Endothelial cell of umbilical vein (primary cell): ENCODE measurements around the gene PTPN3. TPM values are rescaled to one million over a fixed set of nuclear protein-coding genes. Genes with fewer than 3 reads are reported as not detected.

Source experiments
- BruUV-seq: library from RNA; stranded (reverse); fragments of 400-500 nt; replicated peaks from 2 replicates; lab custom pipeline; 2021; lab: Mats Ljungman, UMichigan
- CTCF ChIA-PET: fragments of 300-600, 350-600 bp; sonication (Branson Sonifier 250); formaldehyde crosslinking; loops from one replicate; lab custom pipeline; 2021; ENCODE audit warnings: antibody characterized with exemption, inconsistent platforms; lab: Charles Lee
- POLR2A ChIA-PET: fragments of 300-600, 350-600 bp; sonication (Branson Sonifier 250); formaldehyde crosslinking; loops from one replicate; lab custom pipeline; 2021; ENCODE audit warnings: antibody characterized with exemption, inconsistent platforms; lab: Charles Lee
- DNase-seq: peaks from one replicate; pipeline ENCODE4 v3.0.0-alpha.2; 2011; ENCODE audit warnings: low read depth, low spot score
- FAIRE-seq: peaks from 2 replicates; lab custom pipeline; 2011; peaks lifted over from hg19 to GRCh38; lab: Jason Lieb, UNC
- H2AFZ ChIP-seq: 2 replicates; pipeline ENCODE4 v1.6.0; 2012; ENCODE audit warnings: low read depth, low read length, control low read depth, inconsistent platforms
- H3K27ac ChIP-seq: 2 replicates; pipeline ENCODE4 v1.5.1; 2011; ENCODE audit warnings: low read depth, mild to moderate bottlenecking, control low read depth, low read length, moderate library complexity; ENCODE audit not compliant: insufficient read depth
- H3K27me3 ChIP-seq, 2 experiments: 2 replicates each; pipeline versions ENCODE4 v1.6.0 to v1.6.1; 2011; ENCODE audit warnings: low read length in 2 of 2, mixed read lengths in 1 of 2; ENCODE audit not compliant: control insufficient read depth in 2 of 2, insufficient read depth in 2 of 2
- H3K36me3 ChIP-seq, 2 experiments: 2 replicates in 1 of 2; 3 replicates in 1 of 2; pipeline ENCODE4 v1.5.1; 2011; ENCODE audit warnings: low read length in 2 of 2, mild to moderate bottlenecking in 1 of 2, moderate library complexity in 1 of 2; ENCODE audit not compliant: control insufficient read depth in 2 of 2, insufficient read depth in 2 of 2; ENCODE audit errors: extremely low read depth in 1 of 2
- H3K4me1 ChIP-seq: 3 replicates; pipeline ENCODE4 v1.5.1; 2011; ENCODE audit warnings: mild to moderate bottlenecking, low read length; ENCODE audit not compliant: control insufficient read depth, insufficient read depth; ENCODE audit errors: extremely low read depth
- H3K4me2 ChIP-seq: 2 replicates; pipeline ENCODE4 v1.6.1; 2011; ENCODE audit warnings: low read length, control low read depth, mixed read lengths; ENCODE audit not compliant: insufficient read depth
- H3K4me3 ChIP-seq, 3 experiments: fragments of 200-600 bp in 1 of 3; sonication (generic), shearing (Covaris generic) in 1 of 3; replicated peaks in 1 of 3; 2 replicates each; pipeline ENCODE4 v1.5.1; 2011 to 2016; ENCODE audit warnings: control low read depth in 3 of 3, low read length in 3 of 3, mild to moderate bottlenecking in 2 of 3, inconsistent platforms in 1 of 3, low read depth in 1 of 3, moderate library complexity in 1 of 3; ENCODE audit not compliant: insufficient read depth in 1 of 3
- H3K79me2 ChIP-seq: 2 replicates; pipeline ENCODE4 v1.6.0; 2012; ENCODE audit warnings: low read length, inconsistent platforms; ENCODE audit not compliant: control insufficient read depth, insufficient read depth
- H3K9ac ChIP-seq: replicated peaks from 2 replicates; pipeline ENCODE3; 2011; ENCODE audit warnings: low read length, control low read depth; ENCODE audit not compliant: insufficient read depth; ENCODE audit errors: extremely low read depth
- H3K9me1 ChIP-seq: replicated peaks from 3 replicates; pipeline ENCODE4 v1.6.0; 2011; ENCODE audit warnings: mild to moderate bottlenecking, low read length; ENCODE audit not compliant: control insufficient read depth, insufficient read depth; ENCODE audit errors: extremely low read depth
- H3K9me3 ChIP-seq: replicated peaks from 2 replicates; pipeline ENCODE4 v1.5.1; 2012; ENCODE audit warnings: low read length, inconsistent platforms; ENCODE audit not compliant: control insufficient read depth, insufficient read depth
- H4K20me1 ChIP-seq: replicated peaks from 2 replicates; pipeline ENCODE3; 2011; ENCODE audit warnings: mild to moderate bottlenecking, low read length; ENCODE audit not compliant: control insufficient read depth, insufficient read depth; ENCODE audit errors: extremely low read depth
- CTCF ChIP-seq, 2 donors: IDR thresholded peaks; 1 replicate in 1 of 2; 2 replicates in 1 of 2; pipeline ENCODE4 v1.5.1; 2011; ENCODE audit warnings: low read length in 2 of 2, mild to moderate bottlenecking in 2 of 2, moderate library complexity in 2 of 2, control low read depth in 1 of 2, inconsistent platforms in 1 of 2, low read depth in 1 of 2; ENCODE audit not compliant: insufficient read depth in 1 of 2; ENCODE audit errors: extremely low read depth in 1 of 2
- JUN ChIP-seq: IDR thresholded peaks from 2 replicates; pipeline ENCODE4 v1.6.1; 2011; ENCODE audit warnings: borderline replicate concordance, low read depth; ENCODE audit not compliant: insufficient read length, insufficient read depth
- POLR2AphosphoS5 ChIP-seq: IDR thresholded peaks from 2 replicates; pipeline ENCODE4 v1.6.1; 2012; ENCODE audit warnings: low read depth, mild to moderate bottlenecking, control low read depth, low read length, moderate library complexity; ENCODE audit not compliant: insufficient read depth
- dilution Hi-C: fragments of 300-500 bp; cut with MboI; formaldehyde crosslinking; loops from one replicate; pipeline ENCODE4 v1.15.0; 2019; ENCODE audit warnings: low sequenced_read_pairs; ENCODE audit not compliant: extremely low pct_ligation_motif_present
- intact Hi-C: fragments of 100-400 bp; cut with micrococcal nuclease; formaldehyde crosslinking; loops from one replicate; pipeline ENCODE4 v1.10.0; 2022
- polyA plus RNA-seq, 4 experiments: library from polyadenylated mRNA; depleted of rRNA in 3 of 4; stranded (reverse) in 3 of 4; unstranded in 1 of 4; fragments of >200 nt; gene quantifications; 2 replicates each; pipeline versions ENCODE4 v1.2.1 to v1.2.3, GENCODE V29; 2011 to 2012; ENCODE audit warnings: missing spikeins in 1 of 4
- total RNA-seq: library from RNA; stranded (reverse); gene quantifications from 2 replicates; pipeline ENCODE4 v1.2.3, GENCODE V29; 2021

PTPN3 gene
- total and polyA plus RNA-seq, 2 donors (not counting 3 experiments of a cell fraction or from before 2014, with no cell fraction given) = 0.01 TPM; not detected in 1

- dilution Hi-C loops = no loop called here
- no peak overlapping the region for H3K9ac ChIP-seq
- no peak for TF ChIP-seq JUN
- TF ChIP-seq CTCF (IDR thresholded peaks at IDR 0.05; ENCODE audit: extremely low read depth in 1 of 2, insufficient read depth in 1 of 2, low read depth in 1 of 2, low read length in 2 of 2) = peak; percentile 74 to 80
- H3K4me2 ChIP-seq = no peak overlapping the region
- intact Hi-C loops = loop anchor here (1.0 to 5.0 kb wide), 4 partner anchors 66 to 549 kb away; no protein-coding TSS in a partner anchor
- H2AFZ ChIP-seq = no peak overlapping the region
- peak; percentile 21 for FAIRE-seq
- DNase-seq = peak; percentile 36
- H3K4me1 ChIP-seq = no peaks in the 10 kb centered on the region
- no peaks in the 10 kb centered on the region for H3K36me3 ChIP-seq
- H3K4me3 ChIP-seq = no peak overlapping the region
- H3K9me3 ChIP-seq = no peaks in the 10 kb centered on the region
- no peaks in the 10 kb centered on the region for H3K9me1 ChIP-seq
- H4K20me1 ChIP-seq = no peaks in the 10 kb centered on the region
- peaks cover 0 to 3% of the 10 kb centered on the region in 2 experiments for H3K27me3 ChIP-seq
- H3K79me2 ChIP-seq = no peaks in the 10 kb centered on the region
- CTCF ChIA-PET = interaction anchor here (1.1 kb wide), 1 partner anchor 11 kb away, joined by 4 read pairs; no protein-coding TSS in a partner anchor
- H3K27ac ChIP-seq = no peak overlapping the region
- no TSS peak for BruUV-seq
- POLR2A ChIA-PET = no interaction called here
Measured at GRCh38 chr9:109401169-109401989, 96.7 kb downstream of the PTPN3 start.

- no peaks in the 10 kb centered on the region for H4K20me1 ChIP-seq
- no peaks in the 10 kb centered on the region for H3K36me3 ChIP-seq
- TF ChIP-seq POLR2AphosphoS5 = no peak
- H3K79me2 ChIP-seq = no peaks in the 10 kb centered on the region
- H3K4me2 ChIP-seq = no peak overlapping the region
- FAIRE-seq (no peak), DNase-seq (no peak)
- H3K9me1 ChIP-seq = no peaks in the 10 kb centered on the region
- dilution Hi-C loops (no loop called here), intact Hi-C loops (no loop called here)
- no peak overlapping the region for H3K27ac ChIP-seq
- BruUV-seq = no TSS peak
- no peak overlapping the region for H2AFZ ChIP-seq
- POLR2A ChIA-PET = no interaction called here
- CTCF ChIA-PET = interaction anchor here (1.1 to 2.9 kb wide), 2 partner anchors 11 to 1977 kb away, joined by 3 to 11 read pairs; no protein-coding TSS in a partner anchor
- no peak overlapping the region for H3K4me3 ChIP-seq
- no peaks in the 10 kb centered on the region for H3K9me3 ChIP-seq
- H3K9ac ChIP-seq = no peak overlapping the region
- no peaks in the 10 kb centered on the region for H3K4me1 ChIP-seq
- peaks cover 0 to 3% of the 10 kb centered on the region in 2 experiments for H3K27me3 ChIP-seq
Measured at GRCh38 chr9:109399258-109399767, 98.8 kb downstream of the PTPN3 start.
